ENCODE results near the gene TMEM123. TPM values are rescaled to one million over a fixed set of nuclear protein-coding genes. Genes with fewer than 3 reads are reported as not detected.

The TMEM123 gene
- total and polyA plus RNA-seq, 2 of the 4 experiments (the other 2 are of a cell fraction) = 96.9 to 127 TPM

- dilution Hi-C loops (cut with HindIII; ENCODE audit: low sequenced_read_pairs, unreplicated experiment) = no loop called here
- ATAC-seq (ENCODE audit: low read depth) = no peak
- ChIA-PET CTCF (interaction anchor here (0.6 kb wide), 1 partner anchor 149 kb away, joined by 3 read pairs; no protein-coding TSS in a partner anchor), POLR2A (ENCODE audit: unreplicated experiment) (no interaction called here)
- Histone ChIP-seq H3K4me2 (ENCODE audit: low read depth, low read length) (no peak overlapping the region), H3K23ac (ENCODE audit: low read depth, low read length) (no peak overlapping the region), H2AK5ac (ENCODE audit: low read depth, low read length) (no peak overlapping the region), H2AK9ac (replicated peaks; ENCODE audit: low read depth, low read length, poor library complexity) (no peak overlapping the region), H3K4ac (ENCODE audit: low read depth, low read length) (no peak overlapping the region), H4K20me1 (ENCODE audit: insufficient read depth, low read length) (no peaks in the 10 kb centered on the region), H3K36me3 (ENCODE audit: control insufficient read depth, insufficient read depth, low read length) (no peaks in the 10 kb centered on the region), H2AFZ (replicated peaks; ENCODE audit: low read length, poor library complexity) (no peak overlapping the region), H3K27me3 (ENCODE audit: control insufficient read depth, insufficient read depth, low read length) (no peaks in the 10 kb centered on the region), H3K4me1 (ENCODE audit: control insufficient read depth, insufficient read depth, low read length) (peaks cover 14% of the 10 kb centered on the region), H3K9me3 (ENCODE audit: control insufficient read depth, insufficient read depth, low read length) (no peaks in the 10 kb centered on the region), H3K18ac (ENCODE audit: low read depth, low read length) (no peak overlapping the region), H3K56ac (ENCODE audit: extremely low read depth, insufficient read depth, low read length) (no peak overlapping the region), H2BK15ac (ENCODE audit: low read depth, low read length) (no peak overlapping the region), H4K5ac (ENCODE audit: low read depth, low read length) (no peak overlapping the region), H3K27ac (ENCODE audit: insufficient read depth, low read length) (no peak overlapping the region), H3K4me3 (ENCODE audit: insufficient read depth, low read depth, low read length) (no peak overlapping the region), H3K79me1 (ENCODE audit: low read depth in 1 of 2, low read length in 2 of 2) (no peaks in the 10 kb centered on the region), H3K9ac (ENCODE audit: low read depth, low read length) (no peak overlapping the region), H2BK20ac (ENCODE audit: low read depth, low read length) (no peak overlapping the region), H3K9me1 (ENCODE audit: insufficient read depth, low read length) (peaks cover 12% of the 10 kb centered on the region; the same call in 1 of the 2 replicates), H3K14ac (replicated peaks; ENCODE audit: low read depth, low read length) (0 out of 2 replicates have a peak overlapping the region, but pooled peaks have one; percentile 6), H4K8ac (ENCODE audit: low read depth in 2 of 2, low read length in 2 of 2) (no peak overlapping the region), H2BK120ac (ENCODE audit: low read depth, low read length) (no peak overlapping the region), H4K91ac (ENCODE audit: insufficient read depth, low read depth, low read length) (no peak overlapping the region), H2BK5ac (ENCODE audit: low read depth, low read length, poor library complexity, severe bottlenecking) (no peak overlapping the region)
- in situ Hi-C loops (cut with MboI; ENCODE audit: low sequenced_read_pairs) = no loop called here
- WGBS, 2 experiments (ENCODE audit: extremely low coverage in 2 of 2, insufficient read length in 1 of 2) = no CpG with 5 or more reads among the region's 5 CpGs
- no peak for DNase-seq
- no peak for TF ChIP-seq CEBPB (IDR thresholded peaks at IDR 0.05; ENCODE audit: low read depth, low read length)
- TF ChIP-seq CTCF (conservative IDR thresholded peaks at IDR 0.05; ENCODE audit: low read depth, low read length) = no peak
- no peak for TF ChIP-seq RFX5 (IDR thresholded peaks at IDR 0.05; ENCODE audit: low read depth, low read length)
- TF ChIP-seq SMC3 (IDR thresholded peaks at IDR 0.05; ENCODE audit: low read depth, low read length) = no peak
- no TSS peak for BruUV-seq (replicated peaks)
- intact Hi-C loops (cut with micrococcal nuclease) = no loop called here
Observed at GRCh38 chr11:102473543-102473942, 21.0 kb upstream of the TMEM123 start.
